ENCODE measurements around the gene GABRG2. TPM values are rescaled to one million over a fixed set of nuclear protein-coding genes. Genes with fewer than 3 reads are reported as not detected.

GABRG2 gene
- total and polyA plus RNA-seq, 2 of the 13 experiments (the other 11 are each of a cell fraction or from before 2014, with no cell fraction given) = not detected

GRCh38 chr5:162196351-162196750 lies 128.8 kb downstream of the GABRG2 start:
- no peak overlapping the region for H2AFZ ChIP-seq (ENCODE audit: low read length)
- no peaks in the 10 kb centered on the region for H3K4me1 ChIP-seq (ENCODE audit: insufficient read depth, low read length)
- no peak overlapping the region for H3K9ac ChIP-seq (ENCODE audit: insufficient read depth, low read depth, low read length)
- no peak overlapping the region for H3K27ac ChIP-seq (ENCODE audit: extremely low read length, insufficient read depth, low read length)
- no peaks in the 10 kb centered on the region for H4K20me1 ChIP-seq (ENCODE audit: insufficient read depth, low read length)
- no peak overlapping the region for H3K4me3 ChIP-seq (replicated peaks in 1 of 3; ENCODE audit: insufficient read depth in 1 of 3, low read depth in 2 of 3, low read length in 3 of 3)
- intact Hi-C loops (cut with micrococcal nuclease; ENCODE audit: unreplicated experiment) (no loop called here), in situ Hi-C loops (cut with HindIII; ENCODE audit: extremely low pct_ligation_motif_present, low pct_unique_long_range_greater_than_20kb) (no loop called here)
- FAIRE-seq (no peak), ATAC-seq (no peak), DNase-seq (ENCODE audit: low spot score) (no peak)
- H3K27me3 ChIP-seq (ENCODE audit: control insufficient read depth in 1 of 2, insufficient read depth in 2 of 2, low read length in 2 of 2) = no peaks in the 10 kb centered on the region
- H3K36me3 ChIP-seq (replicated peaks in 1 of 2; ENCODE audit: control insufficient read depth in 1 of 2, insufficient read depth in 2 of 2, low read length in 2 of 2) = no peaks in the 10 kb centered on the region
- CTCF ChIA-PET (ENCODE audit: low intra/inter-chr PET ratio, low total read pairs) = no interaction called here
- no peak overlapping the region for H3K4me2 ChIP-seq (ENCODE audit: low read depth, low read length)
- POLR2A ChIA-PET = no interaction called here
- BruUV-seq (replicated peaks) = no TSS peak
- H3K79me2 ChIP-seq (ENCODE audit: insufficient read depth, low read length) = no peaks in the 10 kb centered on the region
- 0% methylated on average over 1 of the region's 1 CpG for WGBS (ENCODE audit: low lambda C conversion rate)
- H3K9me3 ChIP-seq (ENCODE audit: low read length) = peaks cover 15% of the 10 kb centered on the region; the same call in 1 of the 2 replicates
- TF ChIP-seq ZNF121 (CRISPR knock-in tag; IDR thresholded peaks at IDR 0.05) = no peak
- no peak for TF ChIP-seq ZNF570 (CRISPR knock-in tag; IDR thresholded peaks at IDR 0.05; ENCODE audit: borderline replicate concordance)
- TF ChIP-seq ZFP36L2 (CRISPR knock-in tag; IDR thresholded peaks at IDR 0.05) = no peak
- TF ChIP-seq SMAD3 (CRISPR knock-in tag; IDR thresholded peaks at IDR 0.05) = no peak
- no peak for TF ChIP-seq NCOR1 (IDR thresholded peaks at IDR 0.05; ENCODE audit: borderline replicate concordance, low read length)
- TF ChIP-seq ZNF431 (CRISPR knock-in tag; IDR thresholded peaks at IDR 0.05; ENCODE audit: borderline replicate concordance, low read depth) = no peak
- TF ChIP-seq DBP (CRISPR knock-in tag; IDR thresholded peaks at IDR 0.05; ENCODE audit: not compliant biosample characterization) = no peak
- TF ChIP-seq JDP2 (CRISPR knock-in tag; IDR thresholded peaks at IDR 0.05; ENCODE audit: borderline replicate concordance) = no peak
- no peak for TF ChIP-seq CREM (IDR thresholded peaks at IDR 0.05)
- no peak for TF ChIP-seq CREM (CRISPR knock-in tag; IDR thresholded peaks at IDR 0.05)
- no peak for TF ChIP-seq HDAC1 (CRISPR knock-in tag; IDR thresholded peaks at IDR 0.05)
- no peak for TF ChIP-seq HMGXB4 (CRISPR knock-in tag; IDR thresholded peaks at IDR 0.05; ENCODE audit: borderline replicate concordance in 1 of 2, low read depth in 1 of 2)
- TF ChIP-seq ZNF34 (CRISPR knock-in tag; IDR thresholded peaks at IDR 0.05; ENCODE audit: borderline replicate concordance) = no peak
- TF ChIP-seq ZNF687 (CRISPR knock-in tag; IDR thresholded peaks at IDR 0.05) = no peak
- no peak for TF ChIP-seq MLX (CRISPR knock-in tag; IDR thresholded peaks at IDR 0.05)
- TF ChIP-seq CREB1 (IDR thresholded peaks at IDR 0.05) = no peak
- no peak for TF ChIP-seq CREB1 (CRISPR knock-in tag; IDR thresholded peaks at IDR 0.05)

Data from HepG2 (cell line).